ENCODE data around the gene DNASE2. TPM values are rescaled to one million over a fixed set of nuclear protein-coding genes. Genes with fewer than 3 reads are reported as not detected.

The DNASE2 gene
- total RNA-seq, 4 donors from 2014 or later, result 24.6 to 34.4 (median 34.4) TPM

DNA sequence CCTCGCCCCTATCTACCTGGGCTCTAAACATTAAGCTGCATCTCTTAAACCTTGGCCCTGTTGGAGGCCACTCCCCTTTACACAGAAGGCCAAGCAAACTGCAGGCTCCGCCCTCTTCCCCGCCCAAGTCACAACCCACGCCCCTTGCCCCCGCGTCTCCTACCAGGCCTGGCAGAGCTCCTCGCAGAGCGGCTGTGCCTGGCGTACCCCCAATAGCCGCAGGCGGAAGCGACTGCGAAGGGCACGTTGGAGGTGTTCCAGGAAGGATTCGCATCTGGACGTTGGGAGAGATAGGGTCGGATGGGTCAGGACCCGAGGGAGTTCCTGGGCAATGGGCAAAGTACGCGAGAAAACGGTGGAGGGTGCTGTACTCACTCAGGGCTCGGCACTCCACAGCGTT is 52.8 kb downstream of the DNASE2 start:
- Histone ChIP-seq H3K4me1 (peaks cover 4 to 28% (median 17%) of the 10 kb centered on the region in 4 donors), H3K36me3 (no peaks in the 10 kb centered on the region), H3K4me3 (no peak overlapping the region), H3K27ac (no peak overlapping the region), H3K9me3 (no peaks in the 10 kb centered on the region), H3K27me3 (peaks cover 96% of the 10 kb centered on the region)
- intact Hi-C loops (cut with DNase I; ENCODE audit: low total_unique reads) (no loop called here), in situ Hi-C loops (cut with MboI; ENCODE audit: low pct_ligation_motif_present in 1 of 4, low pct_unique_long_range_greater_than_20kb in 1 of 4, low sequenced_read_pairs in 3 of 4) (no loop called here)
- DNase-seq, result peak; percentile 67
- TF ChIP-seq POLR2A (IDR thresholded peaks at IDR 0.05) (no peak), EP300 (IDR thresholded peaks at IDR 0.05; ENCODE audit: low read depth) (no peak), POLR2AphosphoS5 (IDR thresholded peaks at IDR 0.05) (no peak)
- TF ChIP-seq, protein P1, sequence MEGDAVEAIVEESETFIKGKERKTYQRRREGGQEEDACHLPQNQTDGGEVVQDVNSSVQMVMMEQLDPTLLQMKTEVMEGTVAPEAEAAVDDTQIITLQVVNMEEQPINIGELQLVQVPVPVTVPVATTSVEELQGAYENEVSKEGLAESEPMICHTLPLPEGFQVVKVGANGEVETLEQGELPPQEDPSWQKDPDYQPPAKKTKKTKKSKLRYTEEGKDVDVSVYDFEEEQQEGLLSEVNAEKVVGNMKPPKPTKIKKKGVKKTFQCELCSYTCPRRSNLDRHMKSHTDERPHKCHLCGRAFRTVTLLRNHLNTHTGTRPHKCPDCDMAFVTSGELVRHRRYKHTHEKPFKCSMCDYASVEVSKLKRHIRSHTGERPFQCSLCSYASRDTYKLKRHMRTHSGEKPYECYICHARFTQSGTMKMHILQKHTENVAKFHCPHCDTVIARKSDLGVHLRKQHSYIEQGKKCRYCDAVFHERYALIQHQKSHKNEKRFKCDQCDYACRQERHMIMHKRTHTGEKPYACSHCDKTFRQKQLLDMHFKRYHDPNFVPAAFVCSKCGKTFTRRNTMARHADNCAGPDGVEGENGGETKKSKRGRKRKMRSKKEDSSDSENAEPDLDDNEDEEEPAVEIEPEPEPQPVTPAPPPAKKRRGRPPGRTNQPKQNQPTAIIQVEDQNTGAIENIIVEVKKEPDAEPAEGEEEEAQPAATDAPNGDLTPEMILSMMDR (IDR thresholded peaks at IDR 0.05), result no peak
- 3 to 17% methylated on average over 1 to 23 of the region's 23 CpGs for WGBS, 2 donors (ENCODE audit: low coverage in 1 of 2)

DNA sequence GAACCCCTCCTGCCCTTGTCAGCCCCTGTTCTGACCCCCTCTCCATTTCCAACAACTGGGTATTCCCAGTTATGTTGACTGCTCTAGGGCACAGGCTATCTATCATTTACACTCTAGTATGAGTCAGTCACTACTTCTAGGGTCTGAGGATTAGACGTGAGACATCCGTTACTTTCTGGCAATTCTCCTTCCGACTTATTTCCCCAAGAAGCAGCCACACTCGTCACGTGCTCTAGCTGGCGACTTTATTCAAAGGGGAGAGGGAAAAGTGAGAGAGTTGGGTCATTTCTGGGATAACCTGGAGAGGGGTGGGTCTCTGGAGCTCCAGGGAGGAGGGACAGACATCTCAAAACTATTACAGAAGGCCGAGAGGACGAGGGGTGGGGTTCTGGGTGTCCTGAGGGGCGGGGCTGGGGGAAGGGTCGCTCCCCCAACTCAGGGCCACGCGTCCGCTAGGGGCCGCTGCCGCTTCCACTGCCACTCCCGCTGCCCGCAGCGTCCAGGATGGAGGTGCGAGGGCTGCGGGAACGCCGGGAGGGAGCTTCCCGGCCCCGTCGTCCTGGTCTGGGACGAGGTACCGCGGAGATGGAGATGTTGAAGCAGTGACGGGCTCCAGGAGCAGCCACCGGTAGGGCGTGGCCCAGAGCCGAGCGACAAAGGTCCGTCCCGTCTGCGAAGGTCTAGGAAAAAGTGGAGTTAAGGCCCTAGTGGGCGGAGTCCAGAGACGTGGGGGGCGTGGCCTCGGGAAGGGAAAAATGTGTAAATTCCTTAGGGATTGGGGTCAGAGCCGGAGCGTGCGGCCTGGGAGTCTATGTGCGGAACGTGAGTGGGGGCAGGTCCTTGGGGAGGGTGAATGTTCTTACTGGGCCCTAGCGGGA is 55.8 kb downstream of the DNASE2 start:
- intact Hi-C loops (cut with DNase I; ENCODE audit: low total_unique reads), result no loop called here
- peaks cover 68% of the 10 kb centered on the region for H3K27me3 ChIP-seq
- no peak overlapping the region for H3K4me3 ChIP-seq
- in situ Hi-C loops (cut with MboI; ENCODE audit: low pct_ligation_motif_present in 1 of 4, low pct_unique_long_range_greater_than_20kb in 1 of 4, low sequenced_read_pairs in 3 of 4), result no loop called here
- H3K4me1 ChIP-seq, result peaks cover 0 to 17% (median 6%) of the 10 kb centered on the region in 4 donors
- 4 to 8% methylated on average over 9 to 46 of the region's 46 CpGs for whole genome bisulfite sequencing, 2 donors (ENCODE audit: low coverage in 1 of 2)
- no peak overlapping the region for H3K27ac ChIP-seq
- TF ChIP-seq, protein P1 (IDR thresholded peaks at IDR 0.05), result peak in 3 of 5 experiments; percentile 19 to 36 (median 36)
- TF ChIP-seq POLR2A (IDR thresholded peaks at IDR 0.05), result no peak
- no peaks in the 10 kb centered on the region for H3K9me3 ChIP-seq
- no peaks in the 10 kb centered on the region for H3K36me3 ChIP-seq
- DNase-seq, result no peak

Small RNAs within 50 kb of the gene (small RNA-seq; reads per million reads assigned to genes)
- gene MIR5695 (0 to 0.42 (median 0.14) reads per million in 4 donors), gene MIR6794 (0 reads per million in 4 donors)

Other genes starting within 250 kb of the DNASE2 start
- gene MAN2B1, start 214.7 kb downstream of the DNASE2 start, total RNA-seq, result 100 to 1,000 TPM in 1 of 4 donors, 10 to 100 TPM in 3; 52.4 to 272 (median 70.1) TPM
- gene WDR83, start 214.6 kb downstream of the DNASE2 start, total RNA-seq, result 10 to 100 TPM in 1 of 4 donors, 1 to 10 TPM in 2, not detected in 1; 7.6 to 36.3 (median 9.4) TPM
- 100 to 1,000 TPM; 117 to 139 (median 128) TPM for gene DHPS, start 199.6 kb downstream of the DNASE2 start, total RNA-seq
- gene GNG14, start 193.5 kb downstream of the DNASE2 start, total RNA-seq, result not detected
- 1 to 10 TPM; 3.2 to 8.1 (median 4.9) TPM for gene FBXW9, start 184.8 kb downstream of the DNASE2 start, total RNA-seq
- 100 to 1,000 TPM in 1 of 4 donors, 10 to 100 TPM in 3; 39.2 to 128 (median 62.7) TPM for gene TNPO2, start 157.5 kb downstream of the DNASE2 start, total RNA-seq
- 100 to 1,000 TPM; 295 to 760 (median 327) TPM for gene TRIR, start 146.8 kb downstream of the DNASE2 start, total RNA-seq
- gene GET3, start 144.0 kb downstream of the DNASE2 start, total RNA-seq, result 10 to 100 TPM; 18.3 to 75.2 (median 43.6) TPM
- gene BEST2, start 129.7 kb downstream of the DNASE2 start, total RNA-seq, result 100 to 1,000 TPM; 121 to 325 (median 141) TPM
- gene HOOK2, start 105.9 kb downstream of the DNASE2 start, total RNA-seq, result 100 to 1,000 TPM; 138 to 387 (median 215) TPM
- 100 to 1,000 TPM; 386 to 857 (median 664) TPM for gene JUNB, start 90.0 kb downstream of the DNASE2 start, total RNA-seq
- 100 to 1,000 TPM; 172 to 357 (median 198) TPM for gene PRDX2, start 79.6 kb downstream of the DNASE2 start, total RNA-seq
- gene THSD8, start 79.4 kb downstream of the DNASE2 start, total RNA-seq, result 1 to 10 TPM in 1 of 4 donors, not detected in 3; 1.6 TPM
- 10 to 100 TPM in 1 of 4 donors, 1 to 10 TPM in 2, not detected in 1; 2.7 to 17.5 (median 4.0) TPM for gene RNASEH2A, start 74.9 kb downstream of the DNASE2 start, total RNA-seq
- gene RTBDN, start 46.9 kb downstream of the DNASE2 start, total RNA-seq, result not detected
- 1 to 10 TPM in 1 of 4 donors, under 1 TPM in 2, not detected in 1; 0.64 to 2.4 (median 0.82) TPM for gene MAST1, start 42.9 kb downstream of the DNASE2 start, total RNA-seq
- gene KLF1, start 5.8 kb upstream of the DNASE2 start, total RNA-seq, result under 1 TPM in 1 of 4 donors, not detected in 3; 0.32 TPM
- 10 to 100 TPM in 3 of 4 donors, 1 to 10 TPM in 1; 1.9 to 43.4 (median 33.2) TPM for gene GCDH, start 9.7 kb upstream of the DNASE2 start, total RNA-seq
- under 1 TPM in 1 of 4 donors, not detected in 3; 0.68 TPM for gene SYCE2, start 37.8 kb upstream of the DNASE2 start, total RNA-seq
- gene FARSA, start 52.3 kb upstream of the DNASE2 start, total RNA-seq, result 10 to 100 TPM; 18.0 to 40.8 (median 32.6) TPM
- gene CALR, start 57.2 kb upstream of the DNASE2 start, total RNA-seq, result 100 to 1,000 TPM; 181 to 444 (median 317) TPM
- 10 to 100 TPM; 57.9 to 87.9 (median 75.9) TPM for gene RAD23A, start 64.4 kb upstream of the DNASE2 start, total RNA-seq
- gene GADD45GIP1, start 75.8 kb upstream of the DNASE2 start, total RNA-seq, result 10 to 100 TPM; 28.6 to 55.0 (median 33.6) TPM
- gene DAND5, start 88.1 kb upstream of the DNASE2 start, total RNA-seq, result under 1 TPM in 2 of 4 donors, not detected in 2; 0.27 to 0.32 TPM
- 10 to 100 TPM; 25.4 to 53.1 (median 29.3) TPM for gene NFIX, start 114.0 kb upstream of the DNASE2 start, total RNA-seq
- gene LYL1, start 221.4 kb upstream of the DNASE2 start, total RNA-seq, result 10 to 100 TPM in 3 of 4 donors, 1 to 10 TPM in 1; 4.5 to 33.4 (median 16.7) TPM
- 100 to 1,000 TPM in 1 of 4 donors, 10 to 100 TPM in 3; 26.6 to 199 (median 60.7) TPM for gene TRMT1, start 235.3 kb upstream of the DNASE2 start, total RNA-seq
- 10 to 100 TPM; 31.6 to 54.2 (median 36.5) TPM for gene NACC1, start 236.8 kb upstream of the DNASE2 start, total RNA-seq

Measured in transverse colon (tissue), 4 donors.